GM21619 (cell line): ENCODE measurements around the gene CXorf38.

Experiments
- ATAC-seq: cut with Tn5 transposase; IDR thresholded peaks from one replicate; pipeline ENCODE4 v1.9.1; 2021; ENCODE audit not compliant: unreplicated experiment

The CXorf38 gene, protein sequence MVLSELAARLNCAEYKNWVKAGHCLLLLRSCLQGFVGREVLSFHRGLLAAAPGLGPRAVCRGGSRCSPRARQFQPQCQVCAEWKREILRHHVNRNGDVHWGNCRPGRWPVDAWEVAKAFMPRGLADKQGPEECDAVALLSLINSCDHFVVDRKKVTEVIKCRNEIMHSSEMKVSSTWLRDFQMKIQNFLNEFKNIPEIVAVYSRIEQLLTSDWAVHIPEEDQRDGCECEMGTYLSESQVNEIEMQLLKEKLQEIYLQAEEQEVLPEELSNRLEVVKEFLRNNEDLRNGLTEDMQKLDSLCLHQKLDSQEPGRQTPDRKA

DNA sequence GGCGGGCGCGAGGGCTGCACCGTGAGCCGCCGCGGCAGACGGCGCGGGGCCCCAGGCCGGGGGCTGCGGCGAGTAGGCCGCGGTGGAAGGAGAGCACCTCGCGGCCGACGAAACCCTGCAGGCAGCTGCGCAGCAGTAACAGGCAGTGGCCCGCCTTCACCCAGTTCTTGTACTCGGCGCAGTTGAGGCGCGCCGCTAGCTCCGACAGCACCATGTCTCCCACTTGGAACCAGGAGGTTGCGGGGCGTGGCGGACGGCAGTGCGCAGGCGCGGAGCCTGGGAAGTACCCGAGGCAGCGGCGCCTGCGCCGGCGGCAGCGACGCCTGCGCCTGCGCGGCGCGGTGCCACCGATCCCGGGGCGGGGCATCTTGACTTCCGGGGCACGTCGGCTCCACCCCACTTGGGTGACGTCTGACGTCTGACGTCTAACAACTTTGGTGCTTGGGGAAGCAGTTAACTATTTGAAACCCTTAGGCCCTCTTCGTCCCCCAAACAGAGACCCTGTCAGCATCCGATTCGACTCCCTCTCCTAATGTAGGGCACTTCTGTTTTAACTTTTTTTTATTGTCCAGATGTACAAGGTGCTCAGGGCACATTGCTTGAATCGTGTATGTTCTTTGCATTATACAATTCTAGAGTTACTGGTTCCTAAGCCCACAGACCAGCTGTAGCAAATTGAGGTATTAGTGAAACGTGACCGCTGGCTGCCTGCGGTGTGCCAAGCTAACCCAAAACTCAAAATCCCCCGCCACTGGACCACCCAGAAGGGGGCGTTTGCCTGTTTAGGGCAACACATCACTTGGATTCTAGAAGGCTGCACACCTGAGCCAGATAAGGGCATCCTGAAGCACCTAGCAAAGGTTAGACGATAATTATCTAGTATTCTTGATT, at the start of gene CXorf38:
Gene CXorf38 (minus strand): TSS at position 255 of the 891 bp plus-strand sequence. CDS start 41 bp downstream, at position 214.
- peak; percentile 61 for ATAC-seq

DNA sequence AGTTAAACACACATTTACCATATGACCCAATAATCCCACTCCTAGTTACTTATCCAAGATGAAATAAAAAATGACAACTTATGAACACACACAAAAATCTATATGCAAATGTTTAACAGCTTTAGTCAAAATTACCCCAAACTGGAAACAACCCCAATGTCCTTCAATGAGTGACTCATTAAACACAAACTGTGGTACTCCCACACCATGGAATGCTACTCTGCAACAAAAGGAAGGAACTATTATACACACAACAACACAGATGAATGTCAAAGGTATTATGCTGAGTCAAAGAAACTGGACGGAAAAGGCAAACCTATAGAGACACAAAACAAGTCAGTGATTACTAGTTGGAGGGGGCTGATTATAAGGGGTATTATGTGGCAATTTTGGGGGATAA, 47.4 kb upstream of the CXorf38 start:
- no peak for ATAC-seq

DNA sequence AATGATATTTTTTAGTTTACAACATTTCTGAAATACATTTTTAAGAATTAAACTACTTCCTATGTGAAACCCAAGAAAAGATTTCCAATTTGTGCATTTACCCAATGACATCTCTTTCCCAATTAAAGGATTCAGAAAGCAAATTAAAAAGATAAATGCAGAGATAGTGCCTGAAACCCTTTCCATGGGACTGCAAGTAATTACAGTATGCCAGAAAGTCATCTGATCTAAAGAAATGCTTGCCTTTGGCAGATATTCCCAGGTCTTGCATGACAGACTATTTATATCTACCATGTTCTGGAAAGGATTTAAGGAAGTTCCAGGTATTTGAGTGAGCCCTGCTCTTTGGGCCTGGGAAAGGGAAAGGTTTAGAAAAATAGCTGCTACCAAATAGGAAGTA, 41.6 kb upstream of the CXorf38 start:
- no peak for ATAC-seq

DNA sequence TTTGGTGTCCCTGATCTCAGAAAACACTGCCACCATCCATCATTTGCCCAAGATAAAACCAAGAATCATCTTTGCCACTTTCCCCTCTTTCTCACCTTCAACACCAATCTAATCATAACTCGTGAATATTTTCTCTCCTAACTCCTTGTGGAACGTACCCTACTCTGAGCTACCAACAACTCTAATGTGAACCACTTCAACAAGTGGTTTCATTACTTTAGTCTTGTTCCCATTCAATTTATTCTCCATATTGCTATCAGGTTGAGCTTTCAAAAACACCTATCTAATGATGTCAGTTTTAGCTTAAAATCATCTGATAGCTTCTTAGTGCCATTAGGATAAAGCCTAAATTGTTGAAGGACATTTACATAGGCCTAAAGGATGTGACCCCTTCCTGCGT, 39.8 kb upstream of the CXorf38 start:
- no peak for ATAC-seq

DNA sequence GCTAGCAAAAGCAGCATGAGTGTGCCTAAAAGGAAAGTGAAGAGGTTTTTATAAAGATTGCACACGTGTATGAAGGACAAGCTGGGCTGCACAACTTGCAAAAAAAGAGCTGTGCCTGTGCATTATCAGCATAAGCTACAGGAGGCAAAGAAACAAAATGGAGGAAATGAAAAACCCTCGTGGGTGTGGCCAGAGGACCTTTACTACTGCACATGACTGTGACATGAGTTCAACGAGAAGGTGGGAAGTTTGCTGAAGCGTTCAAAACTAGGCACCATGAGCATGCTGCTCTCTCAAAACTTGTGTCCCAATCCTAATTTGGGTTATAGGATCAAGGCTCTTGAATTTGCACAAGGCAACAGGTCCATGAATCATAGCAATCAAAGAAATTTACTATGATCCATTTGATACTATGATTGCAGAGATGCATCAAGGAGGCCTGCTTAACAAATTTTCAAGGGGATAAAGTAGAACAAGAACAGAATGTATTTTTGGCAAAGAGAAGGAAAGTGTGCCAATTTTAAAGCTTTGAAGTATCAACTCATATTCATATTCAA, 38.1 kb upstream of the CXorf38 start:
- no peak for ATAC-seq

DNA sequence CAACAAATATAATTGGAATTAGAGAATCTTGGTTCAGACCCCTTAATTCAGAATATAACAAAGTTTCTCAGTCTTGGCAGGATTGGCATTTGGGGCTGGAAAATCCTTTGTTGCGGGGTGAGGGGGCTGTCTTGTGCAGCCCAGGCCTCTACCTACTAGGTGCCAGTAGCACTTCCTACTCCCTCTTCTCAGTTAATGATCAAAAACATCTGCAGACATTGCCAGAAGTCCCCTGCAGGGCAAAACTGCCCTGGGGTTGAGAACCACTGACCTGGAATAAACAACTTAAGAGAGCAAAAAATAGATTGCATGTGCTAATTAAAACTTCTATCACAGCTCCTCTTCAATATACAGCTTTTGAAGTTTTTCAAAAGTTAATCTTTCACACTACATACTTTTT, 36.7 kb upstream of the CXorf38 start:
- no peak for ATAC-seq

DNA sequence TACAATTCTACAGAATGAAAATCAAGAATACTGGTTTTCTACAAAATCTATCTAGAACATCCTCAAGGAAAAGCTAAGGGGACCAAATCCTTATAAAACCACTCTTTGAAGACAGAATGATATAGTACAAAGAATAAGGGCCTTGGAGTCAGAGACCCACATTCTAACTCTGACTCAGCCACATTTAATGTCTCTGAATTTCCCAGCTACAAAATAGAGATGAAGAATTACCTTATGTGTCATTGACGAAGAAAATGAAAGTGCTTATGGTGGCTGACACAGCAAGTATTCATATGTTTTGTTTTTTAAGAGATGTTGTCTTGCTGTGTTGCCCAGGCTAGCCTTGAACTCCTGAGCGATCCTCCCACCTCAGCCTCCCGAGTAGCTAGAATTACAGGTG, 35.9 kb upstream of the CXorf38 start:
- no peak for ATAC-seq

DNA sequence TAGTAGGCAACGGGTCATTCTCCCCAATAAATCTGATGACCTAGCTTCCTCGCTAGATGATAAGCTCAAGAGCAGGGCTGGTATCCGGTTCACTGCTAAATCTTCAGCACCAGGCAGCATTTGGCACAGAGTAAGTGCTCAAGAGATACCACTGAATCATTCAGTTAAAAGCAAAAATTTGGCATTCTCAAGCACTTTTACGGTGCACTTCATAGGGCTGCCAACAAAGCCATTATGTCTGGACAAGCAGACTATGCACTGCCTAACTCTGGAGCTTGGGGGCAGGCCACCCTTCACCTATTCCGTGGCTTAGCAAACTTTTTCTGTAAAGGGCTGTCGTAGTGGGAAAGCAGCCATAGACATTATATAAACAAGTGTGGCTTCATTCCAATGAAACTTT, 23.8 kb upstream of the CXorf38 start:
- ATAC-seq, result no peak

DNA sequence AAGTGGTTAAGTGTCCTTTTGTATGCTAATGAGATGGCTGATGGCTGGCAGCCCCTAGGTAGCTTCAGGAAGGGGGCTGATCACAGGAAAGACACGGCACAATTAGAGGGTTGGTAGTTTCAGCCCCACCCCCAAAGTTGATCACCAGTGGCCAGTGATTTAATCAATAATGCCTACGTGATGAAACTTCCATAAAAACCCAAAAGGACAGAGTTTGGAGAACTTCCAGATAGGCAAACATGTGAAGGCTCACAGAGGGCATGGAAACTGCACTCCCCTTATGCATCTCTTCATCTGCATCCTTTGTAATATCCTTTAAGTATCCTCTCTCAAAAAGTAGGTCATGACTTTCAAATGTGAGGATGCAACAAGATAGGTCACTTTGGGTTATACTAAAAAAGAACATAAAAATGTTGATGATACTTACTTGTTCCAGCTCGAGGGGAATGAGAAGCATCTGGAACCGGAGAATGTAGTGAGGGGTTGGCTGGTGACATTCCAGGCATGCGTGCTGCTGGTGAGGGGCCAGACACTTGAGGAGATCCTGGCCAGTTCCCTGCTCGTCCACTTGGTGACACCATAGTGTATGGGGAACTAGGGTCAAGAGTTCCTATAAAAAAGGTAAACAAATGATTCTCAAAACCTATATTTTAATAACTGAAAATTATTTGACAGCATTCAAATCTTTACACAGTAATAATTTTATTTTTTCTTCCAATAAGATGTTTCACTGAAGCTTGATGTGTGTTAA, 16.7 kb upstream of the CXorf38 start:
- no peak for ATAC-seq

DNA sequence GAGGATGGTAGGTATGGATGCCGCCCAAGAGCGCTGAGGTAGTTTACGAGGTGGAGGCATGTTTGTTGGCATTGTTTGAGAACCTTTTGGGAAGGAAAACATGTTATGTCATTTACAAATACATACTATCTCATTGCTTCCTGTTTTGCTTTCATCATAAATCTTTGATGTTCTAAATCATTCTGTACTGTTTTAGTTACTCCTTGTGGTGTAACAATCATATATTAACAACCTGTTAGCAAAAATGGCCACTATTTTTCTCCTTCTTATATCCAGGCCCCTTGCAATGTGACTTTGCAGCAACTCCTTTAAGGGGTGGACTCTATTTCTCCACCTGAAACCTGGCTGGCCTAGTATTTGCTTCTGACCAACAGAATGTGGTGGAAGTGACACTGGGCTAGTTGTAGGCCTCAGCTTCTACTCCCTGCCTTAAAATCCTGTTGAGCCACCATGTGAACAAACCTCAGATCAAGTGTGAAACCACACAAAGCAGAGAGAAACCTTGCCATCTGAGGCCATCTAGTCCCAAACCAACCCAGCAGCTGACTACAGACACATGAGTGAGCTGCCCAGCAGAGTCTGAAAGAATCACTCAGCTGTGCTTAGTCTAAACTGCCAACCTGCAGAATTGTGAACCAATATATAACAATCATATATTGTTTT, 15.8 kb upstream of the CXorf38 start:
- no peak for ATAC-seq

DNA sequence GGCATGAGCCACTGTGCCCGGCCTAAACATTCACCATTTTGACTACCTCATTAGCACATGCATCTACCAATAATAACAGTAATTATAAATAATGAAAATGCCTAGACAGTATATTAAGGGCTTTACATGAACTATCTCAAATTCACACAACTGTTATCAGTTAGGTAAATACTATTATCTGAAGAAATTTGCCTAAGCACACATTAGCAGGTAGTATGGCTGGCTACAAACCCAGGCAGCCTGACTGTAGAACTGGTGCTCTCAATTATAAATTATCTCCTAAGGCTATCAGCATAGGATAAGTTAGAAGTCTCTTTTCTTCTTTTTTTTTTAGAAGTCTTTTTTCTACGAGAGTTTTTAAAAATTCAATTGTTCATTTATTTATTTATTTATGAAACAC, 14.1 kb upstream of the CXorf38 start:
- no peak for ATAC-seq

DNA sequence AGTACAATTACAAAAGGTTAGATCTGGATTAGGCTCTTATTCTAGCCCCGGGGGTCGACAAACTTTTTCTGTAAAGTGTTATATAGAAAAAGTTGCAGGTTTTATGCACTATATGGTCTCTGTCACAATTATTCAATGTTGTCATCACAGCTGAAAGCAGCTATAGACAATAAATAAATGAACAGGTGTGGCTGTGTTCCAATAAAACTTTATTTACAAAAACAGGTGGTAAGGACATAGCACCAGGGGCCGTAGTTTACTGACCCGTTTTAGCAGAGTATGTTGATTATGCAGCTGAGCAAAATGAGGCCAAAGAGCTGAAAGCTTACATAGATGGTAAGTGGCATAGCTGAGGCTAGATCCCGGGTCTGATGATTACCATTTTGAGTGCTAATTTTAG, 13.0 kb upstream of the CXorf38 start:
- no peak for ATAC-seq

DNA sequence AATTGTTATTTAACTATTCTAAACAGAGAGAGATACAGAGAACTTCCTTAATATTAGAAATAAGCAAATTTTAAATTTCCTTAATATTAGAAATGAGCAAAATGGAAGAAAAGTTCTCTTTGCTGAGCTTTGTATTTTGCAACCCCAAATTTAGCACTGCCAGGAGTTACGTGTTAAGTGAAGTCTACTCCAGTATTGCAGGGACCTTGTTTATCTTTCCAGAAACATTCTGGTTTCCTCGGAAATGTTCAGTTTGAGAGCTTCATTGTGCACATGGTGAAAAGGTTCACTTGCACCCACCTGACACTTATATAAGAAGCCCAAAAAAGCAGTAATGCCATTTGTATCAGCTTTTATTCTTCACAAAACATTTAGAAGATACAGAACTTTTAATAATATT, 6.2 kb upstream of the CXorf38 start:
- ATAC-seq, result no peak

DNA sequence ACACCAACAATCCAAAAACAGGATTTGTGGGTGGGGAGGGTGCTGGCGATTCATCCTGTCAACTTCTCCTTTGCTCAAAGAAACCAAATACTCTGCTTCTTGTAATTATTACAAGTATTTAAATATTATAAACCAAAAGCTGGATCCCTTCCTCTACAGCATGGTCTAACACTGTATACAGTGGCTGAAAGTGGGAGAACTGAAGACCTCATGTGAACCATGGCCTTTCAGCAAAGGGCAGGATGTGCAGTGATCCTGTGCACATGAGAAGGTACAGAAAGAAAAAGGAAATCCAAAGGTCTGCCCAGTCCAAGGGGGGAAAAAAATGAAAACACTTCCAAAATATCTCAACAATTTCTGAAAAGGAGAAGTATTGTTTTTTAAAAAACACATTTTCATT, 5.3 kb upstream of the CXorf38 start:
- no peak for ATAC-seq

DNA sequence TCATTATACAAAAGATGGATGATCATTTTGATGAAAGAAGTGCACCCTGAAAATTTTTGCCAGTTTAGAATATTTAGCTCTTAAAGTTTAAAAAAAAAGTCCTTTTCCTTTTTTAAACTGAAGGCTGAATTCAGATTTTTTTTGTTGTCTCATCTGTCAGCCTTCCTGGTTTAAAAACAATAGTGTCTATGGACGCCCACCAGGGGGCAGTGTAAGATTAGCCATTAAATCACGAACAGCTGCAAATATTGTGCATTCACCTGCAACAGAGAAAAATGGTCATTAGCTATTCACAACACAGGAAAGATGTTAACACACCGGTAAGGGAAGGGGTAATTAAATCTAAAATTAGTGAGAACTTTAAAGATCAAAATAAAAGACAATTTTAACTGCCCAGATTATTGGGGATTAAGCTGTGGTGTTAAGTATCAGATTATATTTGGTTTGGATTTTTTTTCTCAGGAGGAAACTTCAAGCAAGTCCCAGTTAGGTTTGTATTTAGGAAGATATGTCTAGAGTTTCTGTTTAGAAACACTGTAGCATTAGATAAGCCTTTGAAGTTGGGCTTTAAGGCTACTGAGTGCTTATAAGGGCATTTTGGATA, 4.4 kb upstream of the CXorf38 start:
- ATAC-seq, result no peak

DNA sequence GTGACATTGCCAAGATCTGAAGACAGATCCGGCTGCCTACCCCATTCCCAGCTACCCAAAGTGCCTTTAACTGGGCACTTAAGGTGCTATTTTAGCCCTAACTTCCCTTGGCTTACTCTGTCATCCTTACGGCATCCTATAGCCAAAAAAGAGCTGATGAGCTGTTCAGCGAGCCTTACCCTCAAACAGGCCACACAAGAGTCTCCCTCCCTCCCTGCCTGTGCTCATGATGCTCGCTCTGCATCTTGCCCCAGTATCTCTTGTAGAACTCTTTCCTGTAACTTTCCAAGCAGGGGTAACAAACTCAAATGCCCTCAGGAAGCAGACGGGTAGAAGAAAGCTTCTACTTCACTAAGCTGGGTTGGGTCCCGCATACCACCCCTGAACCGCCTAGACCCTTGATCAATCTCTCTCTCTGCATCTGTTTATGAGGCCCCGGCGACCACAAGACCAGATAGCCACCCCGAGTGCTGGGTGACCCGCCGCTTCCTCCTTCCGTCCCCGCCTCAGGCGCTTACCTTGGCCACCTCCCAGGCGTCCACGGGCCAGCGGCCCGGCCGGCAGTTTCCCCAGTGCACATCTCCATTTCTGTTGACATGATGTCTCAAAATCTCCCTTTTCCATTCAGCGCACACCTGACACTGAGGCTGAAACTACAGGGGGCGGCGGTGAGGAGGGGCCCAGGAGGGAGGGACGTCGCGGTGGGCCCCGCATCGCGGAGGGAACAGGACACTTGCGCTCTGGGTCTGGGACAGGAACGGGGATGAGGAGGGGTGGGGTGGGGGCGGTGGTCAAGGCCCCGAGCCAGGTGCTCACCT, 663 bp downstream of the CXorf38 start:
- ATAC-seq, result peak; percentile 25

DNA sequence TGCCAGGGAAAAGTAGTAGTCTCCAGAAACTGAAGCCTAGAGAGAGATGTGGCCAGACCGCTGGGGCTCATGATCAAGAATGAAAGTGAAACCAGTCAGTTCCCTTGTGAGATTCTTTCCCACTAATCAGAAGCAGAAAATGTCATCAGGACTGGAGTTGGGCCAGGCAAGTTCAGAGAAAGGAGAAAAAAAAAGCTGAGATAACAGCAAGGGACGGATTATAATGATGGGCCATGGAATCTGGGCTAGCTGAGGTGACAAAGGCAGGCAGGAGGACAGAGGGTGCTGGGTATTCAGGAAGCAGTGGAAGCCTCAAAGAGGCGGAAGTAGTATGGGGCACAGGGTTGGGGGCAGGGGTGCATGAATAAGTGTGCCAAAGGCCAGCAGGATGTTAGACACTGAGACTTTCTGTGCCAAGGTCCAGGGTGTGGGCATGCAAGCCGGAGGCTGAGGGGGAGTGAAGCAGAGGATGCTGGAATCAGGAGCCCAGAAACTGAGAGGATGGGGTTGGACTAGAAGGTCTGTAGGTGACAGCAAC, 2.5 kb downstream of the CXorf38 start:
- ATAC-seq, result peak; percentile 33

DNA sequence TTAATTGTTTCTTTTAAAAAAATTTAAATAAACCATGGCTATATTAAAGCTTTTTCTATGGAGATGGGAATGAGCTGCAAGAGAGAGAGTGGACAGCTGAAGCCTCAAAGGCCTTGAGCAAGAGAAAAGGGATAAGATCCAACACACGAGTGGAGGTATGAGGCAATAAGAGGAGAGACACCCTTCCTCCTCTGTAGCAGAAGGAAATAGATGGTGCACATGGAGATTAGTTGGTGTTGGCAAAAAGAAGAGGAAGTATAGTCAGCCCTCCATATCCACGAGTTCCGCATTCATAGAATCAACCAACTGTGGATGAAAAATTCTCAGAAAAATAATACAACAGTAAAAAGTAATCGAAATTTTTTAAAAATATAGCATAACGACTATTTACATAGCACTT, 3.2 kb downstream of the CXorf38 start:
- no peak for ATAC-seq

DNA sequence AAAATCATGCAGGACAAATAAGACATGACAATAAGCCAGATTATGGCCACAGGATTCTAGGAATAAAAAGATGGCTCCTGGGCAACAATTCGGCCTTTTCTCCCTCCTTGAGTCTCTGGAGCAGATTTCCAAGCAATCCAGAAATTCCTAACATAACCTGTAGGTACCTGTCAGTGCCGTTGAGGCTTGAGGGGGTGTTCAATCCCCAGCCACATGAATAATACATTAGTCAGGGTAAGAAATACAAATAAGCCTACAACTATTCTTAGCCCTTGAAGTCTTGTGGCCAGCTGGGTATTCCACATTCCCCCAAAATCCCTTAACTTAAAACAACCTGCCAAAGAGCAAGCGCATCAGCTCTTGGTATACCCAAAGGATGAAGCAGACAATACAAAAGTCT, 9.7 kb downstream of the CXorf38 start:
- no peak for ATAC-seq
